Measurements from ENCODE around the gene ZIC2.

GRCh38 chr13:99985241-99985874 is 3.8 kb downstream of the ZIC2 start:
- TF ChIP-seq ZNF76 (tag by site-specific recombination; IDR thresholded peaks at IDR 0.05; ENCODE audit: borderline replicate concordance, low read depth) (no peak), CTCF (tag by site-specific recombination; IDR thresholded peaks at IDR 0.05) (no peak)
